HepG2 (cell line): ENCODE data around the gene TBC1D14. TPM values are rescaled to one million over a fixed set of nuclear protein-coding genes. Genes with fewer than 3 reads are reported as not detected.

Experiments
- BRCA1 ChIP-seq: sonication (generic); formaldehyde crosslinking; IDR thresholded peaks from 2 replicates; pipeline ENCODE4 v1.4.0; 2020; ENCODE audit warnings: missing genetic modification reagents
- CHD2 ChIP-seq: IDR thresholded peaks from 2 replicates; pipeline ENCODE4 v1.6.1; 2011; ENCODE audit warnings: low read depth, low read length, improper control_type of control experiment
- DMAP1 ChIP-seq: IDR thresholded peaks from 2 replicates; pipeline ENCODE4 v1.6.1; 2016
- ELF1 ChIP-seq: sonication (generic); formaldehyde crosslinking; IDR thresholded peaks from 2 replicates; pipeline ENCODE4 v1.4.0; 2020; ENCODE audit warnings: missing genetic modification reagents
- ERF ChIP-seq: IDR thresholded peaks from 2 replicates; pipeline ENCODE4 v1.6.1; 2018; ENCODE audit warnings: missing biosample characterization, missing genetic modification reagents
- FOXA3 ChIP-seq: IDR thresholded peaks from 2 replicates; pipeline ENCODE4 v1.6.1; 2016; ENCODE audit warnings: missing genetic modification reagents, missing compliant biosample characterization
- FOXO1 ChIP-seq: sonication (generic); formaldehyde crosslinking; IDR thresholded peaks from 2 replicates; pipeline ENCODE4 v1.4.0; 2020; ENCODE audit warnings: missing genetic modification reagents
- KDM6A ChIP-seq: IDR thresholded peaks from 2 replicates; pipeline ENCODE4 v1.6.1; 2016; ENCODE audit warnings: low read depth
- KMT2A ChIP-seq: sonication (generic); formaldehyde crosslinking; IDR thresholded peaks from 2 replicates; pipeline ENCODE4 v1.4.0; 2020; ENCODE audit warnings: missing genetic modification reagents
- MAFK ChIP-seq, 2 experiments: IDR thresholded peaks in 1 of 2; conservative IDR thresholded peaks in 1 of 2; 2 replicates each; pipeline ENCODE4 v1.6.1; 2011; ENCODE audit warnings: improper control_type of control experiment in 2 of 2, low read length in 2 of 2
- MYNN ChIP-seq: sonication (generic); formaldehyde crosslinking; IDR thresholded peaks from 2 replicates; pipeline ENCODE4 v1.4.0; 2020; ENCODE audit warnings: mild to moderate bottlenecking, low read depth, missing genetic modification reagents
- NR2F6 ChIP-seq, 2 experiments: IDR thresholded peaks; 2 replicates each; pipeline ENCODE4 v1.6.1; 2016; ENCODE audit warnings: antibody characterized with exemption in 1 of 2, mild to moderate bottlenecking in 1 of 2
- U2AF1 ChIP-seq: fragments of 200-400 bp; formaldehyde crosslinking; optimal IDR thresholded peaks from 2 replicates; pipeline ENCODE3; 2017; ENCODE audit warnings: mild to moderate bottlenecking, low read depth, low read length
- ZNF10 ChIP-seq: sonication (generic); formaldehyde crosslinking; IDR thresholded peaks from 2 replicates; pipeline ENCODE4 v1.4.0; 2020; ENCODE audit warnings: mild to moderate bottlenecking, low read depth, missing genetic modification reagents, borderline replicate concordance
- ZNF605 ChIP-seq: sonication (generic); formaldehyde crosslinking; IDR thresholded peaks from 2 replicates; pipeline ENCODE4 v1.8.0; 2022; ENCODE audit warnings: mild to moderate bottlenecking, missing genetic modification reagents
- ZNF749 ChIP-seq: sonication (generic); formaldehyde crosslinking; IDR thresholded peaks from 2 replicates; pipeline ENCODE4 v1.8.0; 2022; ENCODE audit warnings: mild to moderate bottlenecking, missing genetic modification reagents, moderate library complexity, borderline replicate concordance
- ZNF761 ChIP-seq: sonication (generic); formaldehyde crosslinking; conservative IDR thresholded peaks from 2 replicates; pipeline ENCODE4 v1.4.0; 2020; ENCODE audit warnings: mild to moderate bottlenecking, missing genetic modification reagents
- polyA plus RNA-seq, 8 experiments: library from polyadenylated mRNA; depleted of rRNA in 3 of 8; stranded (reverse) in 7 of 8; unstranded in 1 of 8; fragments of >200 nt; fragmentation: Illumina TruSeq in 4 of 8; extraction: Trizol in 4 of 8; gene quantifications; 2 replicates each; pipeline versions ENCODE4 v1.2.1 to v1.2.3, GENCODE V29; 2011 to 2016; ENCODE audit warnings: low read depth in 4 of 8, missing spikeins in 1 of 8, mixed read lengths in 1 of 8; ENCODE audit not compliant: insufficient read depth in 1 of 8
- total RNA-seq, 5 experiments: library from RNA; depleted of rRNA; stranded (reverse); fragments of >200 nt; fragmentation: Illumina TruSeq; extraction: Trizol; gene quantifications; 2 replicates each; pipeline ENCODE4 v1.2.3, GENCODE V29; 2016; ENCODE audit warnings: low read depth in 1 of 5
- TF ChIP-seq, protein P1 (sequence below): sonication (generic); formaldehyde crosslinking; IDR thresholded peaks from 2 replicates; pipeline ENCODE4 v1.5.1; 2020; ENCODE audit warnings: mild to moderate bottlenecking, missing genetic modification reagents, moderate library complexity
- TF ChIP-seq, protein P2 (sequence below): sonication (generic); formaldehyde crosslinking; IDR thresholded peaks from 2 replicates; pipeline ENCODE4 v1.4.0; 2020; ENCODE audit warnings: mild to moderate bottlenecking, missing genetic modification reagents
- TF ChIP-seq, protein P3 (sequence below): sonication (generic); formaldehyde crosslinking; IDR thresholded peaks from 2 replicates; pipeline ENCODE4 v1.8.1; 2023; ENCODE audit warnings: mild to moderate bottlenecking, moderate library complexity, missing genetic modification reagents

TBC1D14 gene
- total and polyA plus RNA-seq, 2 of the 13 experiments (the other 11 are each of a cell fraction or from before 2014, with no cell fraction given), result 29.5 to 46.5 TPM

DNA sequence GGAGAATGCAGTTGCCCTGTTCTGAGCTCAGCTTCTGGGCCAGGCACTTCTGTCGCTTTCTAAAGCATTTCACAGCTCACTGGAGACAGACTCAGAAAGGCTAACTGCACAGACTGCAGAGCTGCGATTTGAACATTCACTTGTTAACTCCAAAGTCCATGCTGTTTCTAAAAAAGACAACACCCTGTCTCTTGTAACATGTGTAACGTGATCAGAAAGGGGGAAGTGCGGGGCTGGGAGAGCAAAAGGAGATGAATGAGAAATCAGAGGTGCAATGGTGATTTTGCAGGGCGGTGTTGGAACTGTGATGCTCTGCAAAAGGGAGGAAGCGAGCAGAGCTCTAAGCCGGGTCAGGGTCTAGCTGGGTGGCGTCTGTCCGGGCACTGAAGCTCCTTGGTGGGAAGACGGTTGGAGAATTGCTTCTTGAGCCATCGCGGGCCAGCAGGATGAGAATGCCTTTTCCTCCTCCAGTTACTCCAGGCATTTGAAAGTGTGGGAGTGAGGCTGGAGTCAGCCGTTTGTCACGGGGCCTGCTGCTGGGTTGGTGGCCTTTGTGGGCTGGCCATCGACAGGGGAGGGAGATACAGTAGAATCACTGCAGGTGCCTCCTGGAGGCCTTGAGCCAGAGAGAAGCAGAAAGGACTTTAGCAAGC lies 20.3 kb downstream of the TBC1D14 start (continued):
- TF ChIP-seq, protein P1, sequence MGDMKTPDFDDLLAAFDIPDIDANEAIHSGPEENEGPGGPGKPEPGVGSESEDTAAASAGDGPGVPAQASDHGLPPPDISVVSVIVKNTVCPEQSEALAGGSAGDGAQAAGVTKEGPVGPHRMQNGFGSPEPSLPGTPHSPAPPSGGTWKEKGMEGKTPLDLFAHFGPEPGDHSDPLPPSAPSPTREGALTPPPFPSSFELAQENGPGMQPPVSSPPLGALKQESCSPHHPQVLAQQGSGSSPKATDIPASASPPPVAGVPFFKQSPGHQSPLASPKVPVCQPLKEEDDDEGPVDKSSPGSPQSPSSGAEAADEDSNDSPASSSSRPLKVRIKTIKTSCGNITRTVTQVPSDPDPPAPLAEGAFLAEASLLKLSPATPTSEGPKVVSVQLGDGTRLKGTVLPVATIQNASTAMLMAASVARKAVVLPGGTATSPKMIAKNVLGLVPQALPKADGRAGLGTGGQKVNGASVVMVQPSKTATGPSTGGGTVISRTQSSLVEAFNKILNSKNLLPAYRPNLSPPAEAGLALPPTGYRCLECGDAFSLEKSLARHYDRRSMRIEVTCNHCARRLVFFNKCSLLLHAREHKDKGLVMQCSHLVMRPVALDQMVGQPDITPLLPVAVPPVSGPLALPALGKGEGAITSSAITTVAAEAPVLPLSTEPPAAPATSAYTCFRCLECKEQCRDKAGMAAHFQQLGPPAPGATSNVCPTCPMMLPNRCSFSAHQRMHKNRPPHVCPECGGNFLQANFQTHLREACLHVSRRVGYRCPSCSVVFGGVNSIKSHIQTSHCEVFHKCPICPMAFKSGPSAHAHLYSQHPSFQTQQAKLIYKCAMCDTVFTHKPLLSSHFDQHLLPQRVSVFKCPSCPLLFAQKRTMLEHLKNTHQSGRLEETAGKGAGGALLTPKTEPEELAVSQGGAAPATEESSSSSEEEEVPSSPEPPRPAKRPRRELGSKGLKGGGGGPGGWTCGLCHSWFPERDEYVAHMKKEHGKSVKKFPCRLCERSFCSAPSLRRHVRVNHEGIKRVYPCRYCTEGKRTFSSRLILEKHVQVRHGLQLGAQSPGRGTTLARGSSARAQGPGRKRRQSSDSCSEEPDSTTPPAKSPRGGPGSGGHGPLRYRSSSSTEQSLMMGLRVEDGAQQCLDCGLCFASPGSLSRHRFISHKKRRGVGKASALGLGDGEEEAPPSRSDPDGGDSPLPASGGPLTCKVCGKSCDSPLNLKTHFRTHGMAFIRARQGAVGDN (CRISPR knock-in tag), result peak; percentile 66
- peak; percentile 29; the same call in 1 of the 2 replicates for TF ChIP-seq DMAP1 (CRISPR knock-in tag)
- peak; percentile 56; the same call in 1 of the 2 replicates for TF ChIP-seq ERF (CRISPR knock-in tag)
- TF ChIP-seq CHD2, result no peak
- TF ChIP-seq MYNN (CRISPR knock-in tag), result no peak
- TF ChIP-seq FOXO1 (CRISPR knock-in tag), result peak; percentile 31; the same call in 1 of the 2 replicates
- TF ChIP-seq ZNF761, result no peak
- TF ChIP-seq, protein P2, sequence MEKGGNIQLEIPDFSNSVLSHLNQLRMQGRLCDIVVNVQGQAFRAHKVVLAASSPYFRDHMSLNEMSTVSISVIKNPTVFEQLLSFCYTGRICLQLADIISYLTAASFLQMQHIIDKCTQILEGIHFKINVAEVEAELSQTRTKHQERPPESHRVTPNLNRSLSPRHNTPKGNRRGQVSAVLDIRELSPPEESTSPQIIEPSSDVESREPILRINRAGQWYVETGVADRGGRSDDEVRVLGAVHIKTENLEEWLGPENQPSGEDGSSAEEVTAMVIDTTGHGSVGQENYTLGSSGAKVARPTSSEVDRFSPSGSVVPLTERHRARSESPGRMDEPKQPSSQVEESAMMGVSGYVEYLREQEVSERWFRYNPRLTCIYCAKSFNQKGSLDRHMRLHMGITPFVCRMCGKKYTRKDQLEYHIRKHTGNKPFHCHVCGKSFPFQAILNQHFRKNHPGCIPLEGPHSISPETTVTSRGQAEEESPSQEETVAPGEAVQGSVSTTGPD (CRISPR knock-in tag), result no peak
- no peak for TF ChIP-seq BRCA1 (CRISPR knock-in tag)
- peak; percentile 55; the same call in 1 of the 2 replicates for TF ChIP-seq KDM6A (CRISPR knock-in tag)
- TF ChIP-seq, protein P3, sequence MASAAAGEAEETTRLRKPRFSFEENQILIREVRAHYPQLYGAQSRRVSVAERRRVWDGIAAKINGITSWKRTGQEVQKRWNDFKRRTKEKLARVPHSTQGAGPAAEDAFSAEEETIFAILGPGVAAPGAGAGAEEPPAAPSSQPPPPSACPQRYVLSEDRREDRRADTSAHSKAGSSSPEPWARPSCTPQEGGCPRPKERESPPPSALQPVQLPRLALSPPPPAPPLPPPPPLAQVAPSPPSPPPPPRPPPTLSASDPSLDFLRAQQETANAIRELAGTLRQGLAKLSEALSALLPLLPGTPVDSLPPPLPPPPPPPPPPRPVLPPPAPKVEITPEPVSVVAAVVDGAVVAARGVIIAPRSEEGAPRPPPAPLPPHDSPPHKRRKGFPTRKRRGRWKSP (CRISPR knock-in tag), result no peak
- no peak for TF ChIP-seq NR2F6 (IDR thresholded peaks at IDR 0.05)
- peak; percentile 31; the same call in 1 of the 2 replicates for TF ChIP-seq NR2F6 (CRISPR knock-in tag; IDR thresholded peaks at IDR 0.05)
- no peak for TF ChIP-seq U2AF1
- TF ChIP-seq ZNF749 (CRISPR knock-in tag), result no peak
- TF ChIP-seq FOXA3 (CRISPR knock-in tag), result peak; percentile 72
- no peak for TF ChIP-seq ZNF10 (CRISPR knock-in tag)
- peak; percentile 37; the same call in 1 of the 2 replicates for TF ChIP-seq ZNF605 (CRISPR knock-in tag)
- TF ChIP-seq KMT2A (CRISPR knock-in tag), result peak; percentile 71; the same call in 1 of the 2 replicates
- no peak for TF ChIP-seq MAFK (conservative IDR thresholded peaks at IDR 0.05 in 1 of 2, IDR thresholded peaks at IDR 0.05 in 1 of 2; ENCODE audit: low read length in 2 of 2)
- TF ChIP-seq ELF1 (CRISPR knock-in tag), result peak; percentile 49; the same call in 1 of the 2 replicates
